ENCODE results near the gene TBC1D9B.

TBC1D9B gene

DNA sequence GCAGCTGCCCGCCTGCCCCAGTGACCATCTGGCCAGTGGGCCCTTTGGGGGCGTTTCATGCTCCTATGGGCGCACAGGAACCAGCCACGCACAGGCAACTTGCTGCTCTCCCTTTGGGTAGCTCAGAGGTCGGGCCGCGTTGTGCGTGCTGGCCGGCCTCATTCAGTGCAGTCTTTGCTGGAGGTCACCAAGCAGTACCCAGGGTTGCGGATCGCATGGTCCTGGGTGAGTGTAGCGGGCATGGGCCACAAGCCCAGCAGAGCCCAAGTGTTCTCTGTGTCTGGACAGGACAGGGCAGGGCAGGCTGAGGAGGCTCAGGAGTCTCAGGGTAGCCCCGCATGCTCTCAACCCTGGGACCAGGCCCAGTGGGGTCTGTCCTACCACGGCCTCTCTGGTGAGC is 39.2 kb downstream of the TBC1D9B start:
- no peak for DNase-seq

DNA sequence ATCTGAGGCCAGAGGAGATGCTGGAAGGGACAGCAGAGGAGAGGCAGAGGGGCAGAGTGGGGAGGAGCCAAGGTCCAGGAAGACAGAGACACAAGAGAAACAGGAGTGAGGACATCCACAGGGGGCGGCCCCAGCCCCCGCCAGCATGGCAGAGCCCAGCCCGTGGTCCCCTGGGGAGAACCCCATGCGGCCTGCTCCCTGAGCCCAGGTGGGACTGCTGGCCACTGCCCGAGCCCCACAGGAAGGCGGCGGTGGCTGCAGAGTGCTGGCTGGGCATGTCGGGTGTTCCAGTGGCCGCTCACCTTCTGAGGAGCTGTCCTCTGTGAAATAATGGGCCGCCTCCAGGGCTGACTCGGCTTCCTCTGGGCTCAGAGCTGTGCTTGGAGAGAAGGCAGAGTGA is 40.2 kb downstream of the TBC1D9B start:
- DNase-seq: no peak

DNA sequence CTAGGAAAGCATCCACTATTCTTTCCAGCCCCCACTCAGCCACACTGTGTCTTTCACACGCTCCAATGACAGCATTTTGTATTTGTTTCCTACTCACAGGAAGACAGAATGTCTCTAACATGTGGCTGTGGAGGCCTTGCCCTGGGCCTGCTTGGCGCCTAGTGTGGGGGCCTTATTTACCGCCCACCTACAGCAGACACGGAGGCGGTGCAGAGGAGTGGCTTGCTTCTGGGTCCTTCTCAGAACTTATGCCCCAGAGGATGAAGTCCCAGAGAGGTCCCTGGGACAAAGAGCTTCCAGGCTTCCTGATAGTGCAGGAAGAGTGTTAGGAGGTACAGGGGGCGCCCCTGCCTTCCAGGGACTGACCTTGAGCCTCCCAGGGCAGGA is 40.6 kb downstream of the TBC1D9B start:
- no peak for DNase-seq

DNA sequence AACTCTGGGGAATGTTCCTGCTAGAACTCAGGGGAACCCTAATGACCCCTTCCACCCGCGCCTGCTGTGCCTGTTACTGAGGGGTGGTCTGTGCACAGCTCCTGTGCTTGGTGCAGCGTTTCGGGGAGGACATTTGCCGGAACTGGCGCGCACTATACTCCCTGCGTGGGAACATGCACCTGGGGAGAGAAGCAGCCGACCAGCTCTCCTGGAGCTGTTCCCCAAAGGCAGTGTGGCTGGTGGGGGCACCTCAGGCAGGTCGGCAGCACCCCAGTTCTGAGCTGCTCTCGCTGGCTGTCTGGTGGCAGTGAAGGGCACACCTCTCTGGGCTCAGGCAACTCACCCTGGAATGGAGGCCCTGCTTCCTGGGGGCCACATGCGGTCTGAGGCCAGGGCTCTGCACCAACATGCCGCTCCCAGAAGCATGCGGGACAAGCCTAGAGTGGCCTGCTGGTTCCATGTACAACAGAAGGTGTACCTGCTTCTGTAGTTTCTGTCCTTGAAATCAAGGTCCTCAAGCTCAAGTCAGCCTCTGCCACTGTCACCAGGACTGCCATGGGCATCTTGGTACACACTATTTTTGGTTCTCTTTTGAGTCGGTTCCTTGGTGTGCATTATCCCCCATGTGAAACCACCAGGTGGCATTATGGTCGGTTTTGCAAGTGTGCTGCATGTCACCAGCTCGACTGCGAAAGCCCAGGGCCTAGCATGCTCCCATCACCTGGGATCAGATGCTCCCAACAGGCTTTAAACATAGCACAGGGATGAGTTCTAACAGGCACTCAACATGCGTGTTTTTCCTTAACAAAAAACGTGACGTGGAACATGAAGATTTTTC is 41.2 kb downstream of the TBC1D9B start:
- no peak for DNase-seq

DNA sequence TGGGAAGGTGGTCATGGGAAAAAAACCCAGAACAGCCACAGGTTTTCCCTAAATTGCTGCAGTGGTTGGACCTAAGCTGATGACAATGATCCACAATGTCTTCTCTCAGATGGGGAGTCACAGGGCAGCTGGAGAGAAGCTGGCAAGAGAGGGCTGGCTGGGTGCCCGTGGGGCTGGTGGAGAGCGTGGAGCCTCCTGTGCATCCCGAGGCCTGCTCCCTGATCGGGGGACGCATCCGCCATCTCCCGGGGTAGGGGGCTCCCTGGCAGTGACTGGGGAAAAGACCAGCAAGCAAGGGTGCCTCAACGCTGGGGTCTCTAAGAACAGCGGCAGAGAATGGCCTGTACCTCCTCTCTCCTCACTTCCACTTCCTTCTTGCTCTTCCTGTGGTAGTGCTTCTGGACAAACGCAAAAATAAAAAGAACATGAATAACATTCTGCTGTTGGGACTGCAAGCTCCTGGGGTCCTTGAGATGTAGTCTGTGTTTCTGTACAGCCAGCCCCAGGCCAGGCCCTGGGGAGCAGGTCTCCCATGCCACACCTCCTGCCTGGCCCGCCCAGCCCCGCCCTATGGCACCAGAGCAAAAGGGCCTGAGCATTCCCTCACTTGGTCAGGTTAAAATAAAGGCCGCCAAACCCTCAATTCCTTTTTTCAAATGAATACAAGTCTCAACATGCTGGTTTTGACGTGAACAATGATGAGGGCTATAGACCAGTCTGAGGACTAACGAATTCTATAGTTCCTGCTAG is 42.0 kb downstream of the TBC1D9B start:
- DNase-seq: no peak

DNA sequence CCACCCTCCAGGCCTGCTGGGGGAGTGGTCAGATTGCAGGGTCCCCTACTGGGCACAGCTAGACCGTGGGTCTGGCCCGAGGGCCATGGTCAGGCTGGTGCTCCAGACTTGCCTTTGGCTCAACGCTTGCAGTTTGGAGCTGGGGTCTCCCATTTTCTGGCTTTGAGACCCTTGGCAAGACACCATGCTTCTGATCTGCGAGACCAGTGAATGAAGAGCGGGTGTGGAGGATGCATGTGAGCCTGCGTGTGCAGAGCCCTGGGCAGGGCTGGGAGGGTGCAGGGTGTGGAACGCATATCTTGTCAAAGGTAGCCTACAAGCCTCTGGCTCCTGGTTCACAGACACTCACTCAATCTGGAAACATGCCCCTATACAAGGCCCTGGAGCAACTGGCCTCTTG is 43.0 kb downstream of the TBC1D9B start:
- no peak for DNase-seq

DNA sequence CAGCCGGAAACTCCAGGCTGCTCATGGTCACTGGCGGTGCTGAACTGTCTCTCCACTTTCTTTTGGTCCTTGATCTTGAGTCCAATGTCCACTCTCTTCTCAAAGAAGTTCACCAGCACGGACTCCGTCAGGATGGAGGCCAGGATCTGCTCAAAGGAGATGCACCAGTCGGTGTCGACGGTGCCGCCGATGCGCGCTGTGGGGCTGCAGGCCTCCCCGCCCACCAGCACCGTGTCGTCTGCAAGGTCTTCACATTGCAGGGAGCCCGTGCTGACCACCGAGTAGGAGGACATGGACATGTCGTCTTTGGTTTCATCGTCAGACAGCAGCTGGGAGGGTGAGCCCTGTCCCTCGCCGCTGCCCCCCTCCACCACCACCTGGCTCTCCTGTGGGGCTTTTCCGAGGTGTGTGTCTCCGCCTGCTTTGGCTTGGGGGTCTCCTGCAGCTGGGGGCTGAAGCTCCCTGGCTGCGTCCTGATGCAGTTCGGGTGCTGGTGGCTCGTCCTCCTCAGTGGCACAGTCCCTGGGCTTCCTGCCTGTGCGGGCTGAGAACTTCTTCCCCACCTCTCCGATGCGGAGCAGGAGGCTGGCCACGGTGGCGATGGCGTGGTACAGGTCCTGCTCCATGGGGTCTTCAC is 44.1 kb downstream of the TBC1D9B start:
- DNase-seq: no peak

DNA sequence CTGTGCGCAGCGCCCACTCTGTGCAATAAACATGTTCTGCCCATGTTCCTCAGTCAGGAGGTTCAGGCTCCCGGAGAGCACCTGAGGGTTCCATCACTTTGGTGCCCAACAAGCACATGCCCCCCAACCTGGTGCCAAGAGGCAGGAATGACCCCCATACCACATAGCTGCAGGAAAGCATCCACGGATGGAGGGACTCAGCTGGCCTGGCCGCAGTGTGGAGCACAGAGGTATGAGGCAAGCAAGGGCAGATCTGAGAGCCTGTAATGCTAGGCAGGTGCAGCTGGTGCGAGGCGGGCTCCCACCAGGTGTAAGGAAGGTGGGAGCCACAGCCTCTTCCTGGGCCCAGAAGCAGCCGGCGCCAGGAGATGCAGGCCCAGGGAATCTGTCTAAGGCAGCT is 44.8 kb downstream of the TBC1D9B start:
- no peak for DNase-seq

DNA sequence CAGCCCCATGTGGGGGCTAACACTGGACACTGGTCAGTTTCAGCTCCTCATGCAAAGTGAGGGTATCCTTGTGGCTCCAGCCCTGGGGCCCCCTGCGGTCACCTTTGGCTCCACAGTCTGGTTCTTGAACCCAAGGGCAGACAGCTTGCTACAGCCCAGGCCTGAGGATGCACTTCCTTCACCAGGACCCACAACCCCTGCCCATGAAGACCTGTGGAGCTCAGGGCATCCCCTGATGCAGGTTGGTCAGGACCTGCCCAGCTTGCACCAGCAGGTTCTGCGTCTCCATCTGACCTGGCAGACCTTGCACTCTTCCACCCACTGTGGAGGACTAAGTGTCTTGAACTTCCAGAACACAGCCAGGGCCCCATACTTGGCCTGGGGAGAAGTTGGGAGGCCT is 45.4 kb downstream of the TBC1D9B start:
- DNase-seq: no peak

DNA sequence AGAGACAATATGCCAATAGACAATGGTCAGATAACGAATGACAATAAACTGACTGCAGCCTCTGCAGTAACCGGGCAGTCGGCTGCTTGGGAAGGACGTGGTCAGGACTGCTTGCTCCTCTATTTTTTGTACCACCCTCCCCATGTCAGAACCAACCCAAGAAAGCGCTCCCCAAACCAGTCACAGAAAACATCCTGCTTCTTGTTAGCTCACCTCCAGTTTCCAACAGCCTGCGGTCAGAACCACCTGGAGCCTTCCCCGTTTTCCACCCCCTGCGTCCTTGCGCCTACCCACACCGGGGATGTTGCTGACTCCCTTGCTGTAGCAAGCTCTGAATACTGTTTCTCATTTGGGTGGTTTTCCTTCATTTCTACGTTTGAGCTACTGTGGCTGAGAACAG is 47.4 kb downstream of the TBC1D9B start:
- no peak for DNase-seq

DNA sequence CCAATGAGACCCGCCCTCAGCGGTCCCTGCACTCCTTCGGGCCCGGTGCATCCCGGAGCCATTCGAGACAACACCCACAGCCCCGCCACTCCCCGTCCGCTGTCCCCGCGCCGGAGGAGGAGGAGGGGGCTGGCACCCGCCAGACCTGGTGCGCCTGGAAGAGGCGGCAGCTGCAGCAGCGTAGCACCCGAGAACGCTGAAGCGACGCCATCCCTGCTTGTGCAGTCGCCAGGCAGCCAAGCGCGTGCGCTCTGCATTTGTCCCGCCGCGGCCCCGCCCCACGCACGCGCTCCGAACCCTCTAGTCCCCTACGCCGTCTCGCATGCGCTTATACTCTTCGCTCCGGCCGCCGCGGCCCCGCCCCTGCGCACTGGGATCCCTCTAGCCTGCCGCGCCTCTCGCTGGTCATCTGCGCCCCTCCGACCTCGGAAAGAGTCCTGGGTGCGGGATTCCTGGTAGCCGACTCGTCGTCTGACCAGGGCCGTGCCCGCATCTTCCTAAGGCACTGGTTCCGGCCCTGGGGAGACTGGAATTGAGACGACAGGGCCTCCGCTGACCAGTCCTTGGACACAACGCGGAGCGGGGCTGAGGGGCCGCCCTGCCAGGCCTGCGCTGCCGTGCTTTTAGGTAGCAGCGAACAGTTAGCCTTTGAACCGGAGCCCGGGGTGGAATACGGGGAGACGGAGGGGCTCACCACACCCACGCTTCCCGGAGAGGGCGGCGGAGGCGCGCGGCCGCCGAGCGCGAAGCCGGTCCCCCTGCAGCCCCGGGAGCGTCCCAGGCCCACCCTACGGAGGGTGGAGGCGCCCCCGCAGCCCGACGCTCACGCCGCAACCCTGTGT is 48.9 kb downstream of the TBC1D9B start, which contains the start of gene MRNIP:
MRNIP (minus strand) TSS at position 232 of the 842 bp plus-strand sequence; CDS start at position 211, 21 bp downstream.
- peak; percentile 95 for DNase-seq

DNA sequence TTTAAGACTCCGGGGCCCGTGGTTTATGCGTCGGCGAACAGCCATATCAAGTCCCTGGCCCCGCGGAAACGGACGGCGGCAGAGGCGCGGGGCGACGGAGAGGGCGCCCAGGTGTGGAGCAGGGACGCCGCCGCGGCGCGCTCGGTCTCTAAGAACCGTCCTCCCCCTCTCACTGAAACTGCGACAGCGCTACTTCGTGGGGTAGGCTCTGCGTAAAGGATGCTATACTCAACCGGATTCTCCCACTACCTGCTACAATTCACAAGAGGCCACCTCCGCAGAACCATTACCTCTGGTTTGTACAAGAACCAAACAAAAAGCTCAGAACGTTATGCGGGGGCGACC is 49.5 kb downstream of the TBC1D9B start:
- DNase-seq: no peak

DNA sequence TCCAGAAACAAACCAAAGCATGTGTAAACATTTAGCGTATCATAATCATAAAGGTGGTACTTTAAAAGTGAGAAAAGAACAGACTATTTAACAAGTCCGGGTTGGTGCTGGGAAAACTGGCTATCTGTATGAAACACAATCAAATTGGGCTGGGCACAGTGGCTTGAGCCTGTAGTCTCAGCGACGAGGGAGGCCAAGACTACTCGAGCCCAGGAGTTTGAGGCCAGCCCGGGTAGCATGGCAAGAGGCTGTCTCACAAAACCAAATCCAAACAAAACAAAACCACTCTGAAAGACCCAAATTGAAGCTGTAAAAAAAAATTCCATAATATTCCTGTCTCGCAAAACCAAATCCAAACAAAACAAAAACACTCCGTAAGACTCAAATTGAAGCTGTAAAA is 53.3 kb downstream of the TBC1D9B start:
- no peak for DNase-seq

DNA sequence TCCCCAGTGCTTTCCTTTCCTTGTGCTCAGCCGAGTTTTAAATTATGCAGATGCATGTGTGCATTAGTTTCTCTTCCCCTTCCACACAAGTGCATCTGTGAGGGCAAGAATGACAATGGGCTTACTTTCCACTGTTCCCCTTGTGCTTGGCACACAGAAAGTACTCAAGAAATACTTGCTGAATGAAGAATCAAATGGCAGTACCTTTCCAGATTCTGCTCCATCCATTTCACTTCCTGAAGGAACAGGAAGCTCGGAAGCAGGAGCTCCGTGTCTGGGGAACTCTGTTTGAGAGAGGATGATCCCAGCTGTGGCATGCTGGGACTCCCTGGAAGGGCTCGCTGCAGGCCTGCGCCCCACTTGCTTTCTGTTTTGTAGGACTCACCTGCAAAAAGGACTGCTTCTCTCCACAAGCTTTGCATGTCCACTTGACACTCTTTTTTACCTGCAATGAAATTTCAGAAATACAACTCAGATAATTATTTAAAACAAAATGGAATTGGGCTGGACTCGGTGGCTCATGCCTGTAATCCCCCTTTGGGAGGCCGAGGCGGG is 54.6 kb downstream of the TBC1D9B start:
- DNase-seq: no peak

DNA sequence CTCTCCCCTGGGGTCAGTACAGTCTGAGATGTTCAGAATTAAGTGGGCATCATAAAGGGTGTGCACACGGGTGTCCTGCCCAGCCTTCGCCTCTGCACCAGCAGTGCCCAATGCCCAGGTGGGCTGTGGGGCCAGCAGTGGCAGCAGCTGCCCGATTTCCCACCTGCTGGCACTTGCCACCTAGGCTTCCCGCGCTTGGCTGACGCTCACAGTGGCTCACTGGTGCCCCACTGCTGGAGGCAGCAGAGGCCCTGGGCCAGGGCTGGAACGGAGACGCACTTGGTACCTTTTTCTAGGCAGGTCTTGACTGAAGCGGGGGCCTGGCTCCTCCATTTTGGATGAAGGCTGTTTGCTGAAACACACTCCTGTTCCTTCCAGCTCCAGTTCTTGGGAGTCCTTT is 66.1 kb downstream of the TBC1D9B start:
- no peak for DNase-seq

DNA sequence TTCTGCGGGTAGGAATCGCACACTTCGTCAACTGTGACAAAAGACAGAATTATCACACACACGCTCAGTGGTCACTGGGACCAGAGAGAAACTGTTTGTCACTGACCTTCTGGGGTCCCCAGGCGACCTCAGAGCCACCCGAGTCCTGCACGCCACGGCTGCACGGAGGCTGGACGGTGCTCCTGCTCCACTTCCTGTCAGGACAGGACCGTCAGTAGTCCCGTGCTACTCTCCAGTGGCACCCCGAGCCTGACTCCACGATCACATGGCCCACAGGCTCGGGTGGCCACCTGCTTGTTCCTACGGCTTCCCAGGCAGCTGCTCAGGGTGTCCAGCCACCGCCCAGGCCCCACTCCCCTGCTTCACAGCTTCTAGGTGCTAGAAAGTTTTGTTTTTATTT is 66.9 kb downstream of the TBC1D9B start:
- no peak for DNase-seq

DNA sequence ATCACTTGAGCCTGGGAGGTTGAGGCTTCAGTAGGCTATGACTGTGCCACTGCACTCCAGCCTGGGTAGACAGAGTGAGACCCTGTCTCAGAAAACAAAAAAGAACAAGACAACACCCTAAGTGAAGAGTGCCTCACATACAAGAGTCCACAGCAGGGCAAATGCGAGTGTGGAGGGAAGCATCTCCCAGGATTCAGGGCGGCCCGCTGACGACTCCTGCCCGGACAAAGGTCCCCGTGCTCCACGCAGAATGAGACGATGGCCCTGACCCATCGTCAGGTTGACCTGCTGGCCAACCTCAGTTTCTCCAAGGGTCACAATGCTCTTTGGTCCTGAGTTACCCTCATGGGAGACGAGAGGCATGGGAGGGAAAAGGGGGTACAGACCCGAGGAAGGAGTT is 67.4 kb downstream of the TBC1D9B start:
- no peak for DNase-seq

DNA sequence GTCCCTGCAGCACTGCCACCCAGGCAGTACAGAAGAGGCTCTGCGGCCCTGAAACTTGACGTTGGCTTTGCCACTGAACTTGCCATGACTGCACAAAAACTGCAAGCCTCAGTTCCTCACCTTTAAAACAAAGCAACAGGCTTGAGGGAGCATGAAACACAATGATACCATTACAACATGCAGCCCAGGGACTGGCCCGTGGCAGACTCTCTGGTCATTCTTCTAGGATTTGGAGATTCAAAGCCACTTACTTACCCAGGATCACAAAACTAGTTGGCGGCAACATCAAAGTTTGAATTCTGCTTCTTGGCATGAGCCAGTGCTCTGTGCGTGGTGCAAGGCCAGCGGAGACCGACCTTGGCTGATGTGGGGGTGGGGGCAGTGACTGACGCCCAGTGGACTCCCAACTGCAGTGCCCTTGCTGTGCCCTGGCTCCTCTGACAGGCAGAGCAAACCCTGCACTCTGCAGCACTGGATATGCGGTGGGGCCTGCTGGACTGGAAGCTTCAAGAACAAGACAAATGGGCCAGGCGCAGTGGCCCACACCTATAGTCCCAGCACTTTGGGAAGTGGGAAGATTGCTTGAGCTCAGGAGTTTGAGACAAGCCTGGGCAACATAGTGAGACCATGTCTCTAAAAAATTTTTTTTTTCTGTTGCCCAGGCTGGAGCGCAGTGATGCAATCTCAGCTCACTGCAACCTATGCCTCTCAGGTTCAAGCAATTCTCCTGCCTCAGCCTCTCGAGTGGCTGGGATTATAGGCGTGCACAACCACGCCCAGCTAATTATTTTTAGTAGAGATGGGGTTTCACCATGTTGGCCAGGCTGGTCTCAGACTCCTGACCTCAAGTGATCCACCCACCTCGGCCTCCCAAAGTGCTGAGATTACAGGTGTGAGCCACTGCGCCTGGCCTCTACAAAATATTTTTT is 68.1 kb downstream of the TBC1D9B start:
- DNase-seq: no peak

DNA sequence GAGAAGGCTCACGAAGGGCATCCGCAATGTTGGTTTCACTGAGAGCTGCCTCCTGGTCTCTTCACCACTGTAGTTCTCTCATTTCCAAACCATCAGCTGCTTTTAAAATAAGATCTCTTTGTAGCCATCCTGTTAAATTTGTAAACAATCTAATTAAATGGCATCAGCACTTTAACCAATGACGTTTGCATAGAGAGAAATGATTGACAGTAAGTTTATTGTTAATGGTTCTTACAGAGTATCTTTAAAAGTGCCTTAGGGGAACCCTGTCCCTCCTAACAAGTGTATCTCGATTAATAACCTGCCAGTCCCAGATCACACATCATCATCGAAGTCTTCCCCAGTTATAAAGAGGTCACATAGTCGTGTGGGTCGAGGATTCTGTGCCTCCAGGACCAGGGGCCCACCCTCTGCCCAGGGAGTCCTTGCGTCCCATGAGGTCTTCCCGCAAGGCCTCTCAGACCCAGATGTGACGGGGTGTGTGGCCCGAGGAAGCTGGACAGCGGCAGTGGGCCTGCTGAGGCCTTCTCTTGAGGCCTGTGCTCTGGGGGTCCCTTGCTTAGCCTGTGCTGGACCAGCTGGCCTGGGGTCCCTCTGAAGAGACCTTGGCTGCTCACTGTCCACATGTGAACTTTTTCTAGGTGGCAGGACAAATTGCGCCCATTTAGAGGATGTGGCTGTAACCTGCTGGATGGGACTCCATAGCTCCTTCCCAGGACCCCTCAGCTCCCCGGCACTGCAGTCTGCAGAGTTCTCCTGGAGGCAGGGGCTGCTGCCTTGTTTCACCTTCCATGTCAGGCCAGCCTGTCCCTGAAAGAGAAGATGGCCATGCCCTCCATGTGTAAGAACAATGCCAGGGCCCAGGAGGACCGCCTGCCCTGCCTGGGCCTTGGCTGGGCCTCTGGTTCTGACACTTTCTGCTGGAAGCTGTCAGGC is 70.4 kb downstream of the TBC1D9B start:
- no peak for DNase-seq
